Activated CD4-positive, alpha-beta T cell treated with anti-CD3 and anti-CD28 coated beads for 24 hours (primary cell): Measurements from ENCODE around the gene LIPE.

Source experiments
- DNase-seq, 2 donors: peaks; one replicate each; pipeline ENCODE4 v3.0.0-alpha.2; 2020; ENCODE audit warnings: low read depth in 2 of 2

LIPE gene

GRCh38 chr19:42412661-42413076 lies 14.5 kb downstream of the LIPE start:
- DNase-seq, result no peak

GRCh38 chr19:42412227-42412626 lies 15.0 kb downstream of the LIPE start:
- DNase-seq, result no peak

- DNase-seq, result no peak
Measured at GRCh38 chr19:42411581-42412178, 15.5 kb downstream of the LIPE start.

- no peak for DNase-seq
Measured at GRCh38 chr19:42410371-42410770, 16.8 kb downstream of the LIPE start.

GRCh38 chr19:42409477-42409876 lies 17.7 kb downstream of the LIPE start:
- no peak for DNase-seq

- no peak for DNase-seq
Measured at GRCh38 chr19:42407816-42408175, 19.4 kb downstream of the LIPE start.

- DNase-seq, result no peak
Measured at GRCh38 chr19:42407085-42407815, 19.9 kb downstream of the LIPE start.

- no peak for DNase-seq
Measured at GRCh38 chr19:42406111-42406510, 21.1 kb downstream of the LIPE start.

GRCh38 chr19:42403586-42403985 lies 23.6 kb downstream of the LIPE start:
- no peak for DNase-seq

GRCh38 chr19:42402376-42403116 lies 24.6 kb downstream of the LIPE start:
- DNase-seq, result no peak

GRCh38 chr19:42401365-42402303 lies 25.6 kb downstream of the LIPE start:
- peak; percentile 68 to 71 for DNase-seq

- no peak for DNase-seq
Measured at GRCh38 chr19:42400404-42400803, 26.8 kb downstream of the LIPE start.

GRCh38 chr19:42397263-42398166 lies 29.7 kb downstream of the LIPE start:
- no peak for DNase-seq

GRCh38 chr19:42396381-42397262 lies 30.6 kb downstream of the LIPE start:
- DNase-seq, result peak; percentile 92 to 96

- no peak for DNase-seq
Measured at GRCh38 chr19:42394751-42395150, 32.4 kb downstream of the LIPE start.

- no peak for DNase-seq
Measured at GRCh38 chr19:42392165-42392564, 35.0 kb downstream of the LIPE start.

GRCh38 chr19:42389899-42390298 lies 37.3 kb downstream of the LIPE start, which contains the start of gene CNFN:
TSS of gene CNFN (minus strand) at chr19:42390297. CDS start at chr19:42389037, 1,260 bp downstream.
- DNase-seq, result no peak

- DNase-seq, result no peak
Measured at GRCh38 chr19:42388851-42389489, 38.2 kb downstream of the LIPE start.
